Heart left ventricle (tissue), 16 donors: ENCODE results near the gene MOGAT3. TPM values are rescaled to one million over a fixed set of nuclear protein-coding genes. Genes with fewer than 3 reads are reported as not detected.

ENCODE experiments used
- ATAC-seq, 4 donors: fragments of 200-7000 bp; cut with Tn5 transposase; one replicate each; pipeline ENCODE4 v1.9.1; 2020 to 2022; ENCODE audit warnings: moderate library complexity in 4 of 4, mild to moderate bottlenecking in 3 of 4, moderate number of reproducible peaks in 1 of 4
- DNase-seq, 5 donors: peaks; one replicate each; pipeline ENCODE4 v3.0.0-alpha.2; 2020
- H3K27ac ChIP-seq, 12 donors: fragments of 200-600 bp; sonication (generic) in 4 of 12; one replicate each; pipeline versions ENCODE4 v1.5.0 to v1.8.0; 2016 to 2022; ENCODE audit warnings: mild to moderate bottlenecking in 2 of 12
- H3K27me3 ChIP-seq, 9 donors: fragments of 200-600 bp; sonication (generic) in 2 of 9; one replicate each; pipeline versions ENCODE4 v1.5.1 to v1.8.0; 2016 to 2022; ENCODE audit warnings: mild to moderate bottlenecking in 3 of 9
- H3K36me3 ChIP-seq, 9 donors: fragments of 200-600 bp; sonication (generic) in 2 of 9; one replicate each; pipeline versions ENCODE4 v1.5.0 to v1.8.0; 2018 to 2022; ENCODE audit warnings: mild to moderate bottlenecking in 2 of 9
- H3K4me1 ChIP-seq, 12 donors: fragments of 200-600 bp; sonication (generic) in 4 of 12; one replicate each; pipeline versions ENCODE4 v1.5.0 to v1.8.0; 2016 to 2022; ENCODE audit warnings: mild to moderate bottlenecking in 3 of 12
- H3K4me3 ChIP-seq, 12 donors: fragments of 200-600 bp; sonication (generic) in 4 of 12; one replicate each; pipeline versions ENCODE4 v1.5.0 to v1.8.0; 2017 to 2022; ENCODE audit warnings: mild to moderate bottlenecking in 9 of 12, moderate library complexity in 4 of 12
- H3K9me3 ChIP-seq, 12 donors: fragments of 200-600 bp; sonication (generic) in 4 of 12; one replicate each; pipeline versions ENCODE4 v1.5.0 to v1.8.0; 2016 to 2022; ENCODE audit warnings: mild to moderate bottlenecking in 1 of 12
- CTCF ChIP-seq, 12 donors: fragments of 200-600 bp; sonication (generic) in 4 of 12; IDR thresholded peaks; one replicate each; pipeline versions ENCODE4 v1.5.0 to v1.8.0; 2018 to 2022; ENCODE audit warnings: antibody characterized with exemption in 12 of 12, mild to moderate bottlenecking in 5 of 12
- POLR2A ChIP-seq, 2 donors: fragments of 450-650 bp; IDR thresholded peaks; one replicate each; pipeline ENCODE4 v1.6.1; 2017; ENCODE audit warnings: antibody characterized with exemption in 2 of 2, mild to moderate bottlenecking in 2 of 2, moderate library complexity in 2 of 2
- WGBS, 4 donors: extraction: QIAGEN DNeasy Blood & Tissue Kit in 2 of 4; methylation state at CpG; one replicate each; pipeline versions ENCODE4 v1.1.5 to v1.1.7; 2013 to 2018; 5-methylcytosine and 5-hydroxymethylcytosine counted together
- intact Hi-C, 10 donors: fragments of 100-400 bp; cut with DNase I; formaldehyde crosslinking; loops; one replicate each; pipeline versions ENCODE4 v1.11.1 to v1.14.2; 2022
- polyA plus RNA-seq, 2 donors: library from polyadenylated mRNA; stranded (reverse); fragments of 200-250 nt; gene quantifications; one replicate each; pipeline ENCODE4 v1.2.3, GENCODE V29; 2013
- total RNA-seq, 9 donors: library from RNA; depleted of rRNA in 2 of 9; stranded (reverse); fragments of >200 nt in 2 of 9; fragmentation: NEBNext Ultra II Directional in 3 of 9; extraction: Animal tissue kit (Norgen Biotek cat#: 25700) in 3 of 9; gene quantifications; one replicate each; pipeline versions ENCODE4 v1.1.0 to v1.2.4, GENCODE V29; 2016 to 2023
- donor health status: ischemic (EF 13 %, LVEDD 7.1; RV severe dilation, severe dysfunction).
- donor health status: healthy with polysubstance abuse.
- donor health status: DM: no; HTN: yes; CAD: no.
- donor health status: DM: no; HTN: no; CAD: no.
- donor health status: ischemic (EF 25% LVEDD 6.9; RV normal size, moderate dysfunction).
- donor health status: ischemic (EF 25% LVEDD 5.7; RV mildly dilated, moderate dysfunction).
- donor health status: healthy.
- donor health status: DM: yes; HTN: yes; CAD: no.
- donor health status: ischemic (EF 35%, LVEDD 5.7; RV mildly dilated, moderate dysfunction).
- donor health status: nonischemic (EF 11% LVEDD 7.7; RV severe dilation, severe dysfunction).
- donor health status: DM: yes; HTN: yes; CAD: no.
- donor health status: PGD.
- donor health status: ischemic (EF 29% LVEDD 5.4; RV normal size, mild dysfunction).
- donor health status: nonischemic (EF 23%, LVEDD 6.1; RV moderate dilation, normal function).

MOGAT3 gene
- total and polyA plus RNA-seq, 11 donors = not detected

GRCh38 chr7:101179713-101180112 lies 21.1 kb downstream of the MOGAT3 start:
- DNase-seq (no peak), ATAC-seq (no peak)
- TF ChIP-seq POLR2A (IDR thresholded peaks at IDR 0.05) (no peak), CTCF (IDR thresholded peaks at IDR 0.05) (no peak)
- WGBS, 4 donors = 0 to 2% (median 1%) methylated on average over 2 to 27 of the region's 27 CpGs
- Histone ChIP-seq H3K9me3 (no peaks in the 10 kb centered on the region), H3K4me1 (peaks cover 0 to 16% (median 0%) of the 10 kb centered on the region in 12 donors), H3K27me3 (peaks cover 30 to 97% (median 68%) of the 10 kb centered on the region in 9 donors), H3K4me3 (no peak overlapping the region), H3K27ac (no peak overlapping the region), H3K36me3 (no peaks in the 10 kb centered on the region)
- intact Hi-C loops = no loop called here

- intact Hi-C loops = no loop called here
- no peak overlapping the region for H3K27ac ChIP-seq
- H3K36me3 ChIP-seq = no peaks in the 10 kb centered on the region
- no peak for ATAC-seq
- H3K4me3 ChIP-seq = peak overlapping the region in 1 of 12 donors; percentile 10
- H3K4me1 ChIP-seq = peaks cover 0 to 18% (median 3%) of the 10 kb centered on the region in 12 donors
- WGBS, 4 donors = 1 to 2% (median 1%) methylated on average over 20 of the region's 20 CpGs
- no peak for DNase-seq
- H3K27me3 ChIP-seq = peaks cover 36 to 97% (median 74%) of the 10 kb centered on the region in 9 donors
- TF ChIP-seq CTCF (IDR thresholded peaks at IDR 0.05) = no peak
- TF ChIP-seq POLR2A (IDR thresholded peaks at IDR 0.05) = no peak
- H3K9me3 ChIP-seq = no peaks in the 10 kb centered on the region
These were observed 21.7 kb downstream of the MOGAT3 start for GRCh38 chr7:101179117-101179516.

GRCh38 chr7:101177644-101178043 lies 23.2 kb downstream of the MOGAT3 start:
- 57 to 75% (median 64%) methylated on average over 2 of the region's 2 CpGs; no CpG with 5 or more reads in 1 of the 4 donors for WGBS, 4 donors
- DNase-seq (no peak), ATAC-seq (no peak)
- intact Hi-C loops = no loop called here
- no peaks in the 10 kb centered on the region for H3K9me3 ChIP-seq
- H3K4me1 ChIP-seq = peaks cover 0 to 32% (median 10%) of the 10 kb centered on the region in 12 donors
- no peaks in the 10 kb centered on the region for H3K36me3 ChIP-seq
- no peak overlapping the region for H3K27ac ChIP-seq
- peaks cover 51 to 100% (median 88%) of the 10 kb centered on the region in 9 donors for H3K27me3 ChIP-seq
- TF ChIP-seq POLR2A (IDR thresholded peaks at IDR 0.05) (no peak), CTCF (IDR thresholded peaks at IDR 0.05) (no peak)
- H3K4me3 ChIP-seq = no peak overlapping the region

GRCh38 chr7:101175664-101176063 lies 25.2 kb downstream of the MOGAT3 start:
- no peaks in the 10 kb centered on the region for H3K9me3 ChIP-seq
- DNase-seq = no peak
- no peak for ATAC-seq
- H3K27me3 ChIP-seq = peaks cover 63 to 100% (median 99%) of the 10 kb centered on the region in 9 donors
- WGBS, 4 donors = 20 to 46% (median 34%) methylated on average over 3 of the region's 3 CpGs
- intact Hi-C loops = no loop called here
- peaks cover 0 to 46% (median 20%) of the 10 kb centered on the region in 12 donors for H3K4me1 ChIP-seq
- H3K36me3 ChIP-seq = no peaks in the 10 kb centered on the region
- no peak overlapping the region for H3K27ac ChIP-seq
- no peak overlapping the region for H3K4me3 ChIP-seq
- TF ChIP-seq POLR2A (IDR thresholded peaks at IDR 0.05) (no peak), CTCF (IDR thresholded peaks at IDR 0.05) (no peak)
